ENCODE results near the gene SBK1.
A peak's percentile ranks its signal among the peaks of the same experiment; 100 is the strongest.
"Not testable (repeated sequence)": the region's sequence is repeated elsewhere in the genome, so short reads cannot be mapped to it uniquely, and the experiment has no call there.

The SBK1 gene

DNA sequence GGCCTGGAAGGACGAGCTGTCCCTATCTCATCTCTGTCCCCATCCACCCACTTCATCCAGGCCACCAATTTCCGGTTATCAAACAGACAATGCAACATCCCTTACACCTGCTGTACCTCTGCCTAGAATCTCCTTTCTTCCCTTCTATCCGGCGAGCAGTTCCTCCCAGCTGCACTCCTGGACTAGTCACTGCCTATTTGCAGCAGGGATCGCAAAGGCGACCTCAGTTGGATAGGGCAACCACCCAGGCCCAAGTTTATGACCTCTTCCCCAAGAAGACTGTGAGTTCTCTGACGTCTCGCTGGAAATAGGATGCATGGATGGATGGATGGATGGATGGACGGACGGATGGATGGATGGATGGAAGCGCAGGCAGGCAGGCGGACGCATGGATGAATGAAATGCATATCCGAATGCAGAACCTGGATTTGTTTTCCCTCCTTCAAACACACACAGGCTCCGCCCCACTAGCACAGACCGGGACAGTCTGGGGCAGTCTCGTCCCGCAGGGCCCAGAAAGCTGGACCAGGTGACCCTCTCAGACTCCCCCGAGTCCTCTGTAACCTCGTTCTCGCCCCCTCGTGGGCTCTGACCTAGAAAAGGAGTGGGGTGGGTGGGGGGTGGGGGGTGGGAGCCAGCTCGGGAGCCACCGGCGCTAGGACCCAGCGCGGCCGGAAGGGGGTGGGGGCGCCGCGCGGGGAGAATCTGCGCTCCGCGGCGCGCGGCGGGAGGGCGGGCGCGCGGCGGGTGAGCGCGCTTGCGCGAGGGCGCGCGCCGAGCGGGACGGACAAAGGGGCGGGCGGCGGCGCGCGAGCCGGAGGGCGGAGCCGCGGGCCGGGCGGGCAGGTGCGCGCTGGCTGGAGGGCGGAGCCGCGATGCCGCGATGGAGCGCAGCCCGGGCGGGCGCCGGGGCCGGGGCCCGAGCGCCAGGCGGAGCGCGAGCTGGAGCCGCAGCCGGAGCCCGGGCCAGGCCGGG lies at the start of gene SBK1:
TSS of gene SBK1 (plus strand) at position 875 of the 976 bp plus-strand sequence. CDS start 24,867 bp downstream, outside the sequence.
- in situ Hi-C loops (cut with HindIII; ENCODE audit: low pct_ligation_motif_present, low sequenced_read_pairs): no loop called here
- Histone ChIP-seq H3K27ac (no peak within 1 kb of the TSS), H3K27me3 (replicated peaks) (peaks cover 22% of the 10 kb centered on the region), H3K4me3 (ENCODE audit: low read depth, low read length) (peak within 1 kb of the TSS; percentile 56), H3K36me3 (replicated peaks) (no peaks in the 10 kb centered on the region)
- peak; percentile 11 for DNase-seq
- TF ChIP-seq, protein P1, sequence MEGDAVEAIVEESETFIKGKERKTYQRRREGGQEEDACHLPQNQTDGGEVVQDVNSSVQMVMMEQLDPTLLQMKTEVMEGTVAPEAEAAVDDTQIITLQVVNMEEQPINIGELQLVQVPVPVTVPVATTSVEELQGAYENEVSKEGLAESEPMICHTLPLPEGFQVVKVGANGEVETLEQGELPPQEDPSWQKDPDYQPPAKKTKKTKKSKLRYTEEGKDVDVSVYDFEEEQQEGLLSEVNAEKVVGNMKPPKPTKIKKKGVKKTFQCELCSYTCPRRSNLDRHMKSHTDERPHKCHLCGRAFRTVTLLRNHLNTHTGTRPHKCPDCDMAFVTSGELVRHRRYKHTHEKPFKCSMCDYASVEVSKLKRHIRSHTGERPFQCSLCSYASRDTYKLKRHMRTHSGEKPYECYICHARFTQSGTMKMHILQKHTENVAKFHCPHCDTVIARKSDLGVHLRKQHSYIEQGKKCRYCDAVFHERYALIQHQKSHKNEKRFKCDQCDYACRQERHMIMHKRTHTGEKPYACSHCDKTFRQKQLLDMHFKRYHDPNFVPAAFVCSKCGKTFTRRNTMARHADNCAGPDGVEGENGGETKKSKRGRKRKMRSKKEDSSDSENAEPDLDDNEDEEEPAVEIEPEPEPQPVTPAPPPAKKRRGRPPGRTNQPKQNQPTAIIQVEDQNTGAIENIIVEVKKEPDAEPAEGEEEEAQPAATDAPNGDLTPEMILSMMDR (IDR thresholded peaks at IDR 0.05; ENCODE audit: low read depth, low read length, missing control alignments): no peak

DNA sequence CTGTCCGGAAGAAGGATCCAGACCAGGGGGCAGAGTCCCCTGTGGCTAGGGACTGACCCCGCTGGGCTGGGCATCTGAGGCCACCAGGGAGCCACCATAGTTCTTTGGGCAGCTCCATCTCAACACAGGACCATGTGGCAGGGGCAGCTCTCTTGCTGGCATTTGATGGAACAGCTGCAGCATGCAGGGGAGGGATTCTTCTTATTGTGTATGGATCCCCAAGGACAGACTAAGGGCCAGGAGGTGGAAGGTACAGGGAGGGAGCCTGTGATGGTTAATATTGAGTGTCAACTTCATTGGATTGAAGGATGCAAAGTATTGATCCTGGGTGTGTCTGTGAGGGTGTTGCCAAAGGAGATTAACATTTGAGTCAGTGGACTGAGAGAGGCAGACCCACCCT lies 42.8 kb upstream of the SBK1 start:
- DNase-seq; H3K27me3 ChIP-seq (replicated peaks); H3K4me3 ChIP-seq (ENCODE audit: low read depth, low read length); H3K36me3 ChIP-seq (replicated peaks); in situ Hi-C loops (cut with HindIII; ENCODE audit: low pct_ligation_motif_present, low sequenced_read_pairs); H3K27ac ChIP-seq: not testable (repeated sequence)

DNA sequence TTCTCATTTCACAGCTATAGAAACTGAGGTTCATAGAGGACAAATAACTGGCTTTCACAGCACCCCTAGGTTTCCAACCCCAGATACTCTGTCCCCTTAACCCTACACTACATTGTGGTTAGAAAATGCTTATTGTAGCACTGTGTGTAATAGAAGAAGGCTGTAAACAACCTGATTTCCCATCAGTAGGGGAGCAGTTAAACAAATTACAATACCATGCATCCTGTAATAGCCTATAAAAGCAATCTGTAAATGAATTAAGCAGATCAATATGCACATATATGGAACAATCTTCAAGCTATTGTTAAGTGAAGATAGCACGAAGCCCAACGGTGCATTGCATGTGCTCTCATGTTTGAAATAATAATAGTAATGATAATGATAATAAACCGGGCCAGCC lies 41.3 kb upstream of the SBK1 start:
- TF ChIP-seq, protein P1 (IDR thresholded peaks at IDR 0.05; ENCODE audit: low read depth, low read length, missing control alignments): no peak
- Histone ChIP-seq H3K4me3 (ENCODE audit: low read depth, low read length) (no peak overlapping the region), H3K27ac (no peak overlapping the region), H3K36me3 (replicated peaks) (no peaks in the 10 kb centered on the region), H3K27me3 (replicated peaks) (no peaks in the 10 kb centered on the region)
- in situ Hi-C loops (cut with HindIII; ENCODE audit: low pct_ligation_motif_present, low sequenced_read_pairs): no loop called here
- no peak for DNase-seq

DNA sequence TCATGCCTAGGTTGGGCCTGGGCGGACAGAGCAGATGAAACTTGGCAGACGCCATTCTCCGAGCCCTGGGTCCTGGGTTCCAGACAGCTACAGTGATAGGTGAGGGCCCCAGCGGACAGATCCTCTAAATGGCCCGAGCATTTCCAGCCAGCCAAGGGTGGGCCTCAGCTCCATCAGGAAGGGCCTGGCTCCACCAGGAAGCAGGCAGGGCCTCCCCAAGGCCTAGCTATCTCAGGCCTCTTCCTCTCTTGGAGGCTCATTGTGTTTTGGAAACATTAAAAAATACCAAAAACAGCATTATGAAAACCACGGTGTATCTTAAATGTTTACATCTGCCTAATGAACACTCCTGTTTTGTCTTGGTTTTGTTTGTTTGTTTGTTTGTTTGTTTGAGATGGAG lies 38.2 kb upstream of the SBK1 start:
- DNase-seq: no peak
- no peak overlapping the region for H3K27ac ChIP-seq
- peaks cover 12% of the 10 kb centered on the region for H3K27me3 ChIP-seq (replicated peaks)
- H3K36me3 ChIP-seq (replicated peaks): no peaks in the 10 kb centered on the region
- H3K4me3 ChIP-seq (ENCODE audit: low read depth, low read length): no peak overlapping the region
- TF ChIP-seq, protein P1 (IDR thresholded peaks at IDR 0.05; ENCODE audit: low read depth, low read length, missing control alignments): no peak
- in situ Hi-C loops (cut with HindIII; ENCODE audit: low pct_ligation_motif_present, low sequenced_read_pairs): no loop called here

DNA sequence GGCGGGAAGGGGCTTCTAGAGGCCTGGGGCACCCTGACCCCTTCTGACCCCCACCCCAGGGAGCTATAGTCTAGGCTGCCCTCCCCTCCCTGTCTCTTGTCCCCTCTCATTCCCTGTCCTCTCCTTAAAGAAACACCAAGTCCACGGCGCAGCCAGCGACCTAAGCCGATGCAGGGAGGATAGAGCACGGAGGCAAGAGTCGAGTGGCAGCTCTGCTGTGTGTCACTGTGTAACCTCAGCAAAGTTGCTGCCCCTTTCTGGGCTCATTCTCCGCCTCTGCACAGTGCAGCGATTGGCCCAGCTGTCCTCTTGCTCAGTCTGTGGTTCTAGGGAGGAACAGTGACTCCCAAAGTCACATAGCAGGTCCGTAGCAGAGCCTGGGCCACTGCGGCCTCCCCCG lies 36.5 kb upstream of the SBK1 start:
- H3K27me3 ChIP-seq (replicated peaks): peaks cover 22% of the 10 kb centered on the region
- no peak overlapping the region for H3K27ac ChIP-seq
- TF ChIP-seq, protein P1 (IDR thresholded peaks at IDR 0.05; ENCODE audit: low read depth, low read length, missing control alignments): no peak
- no peak overlapping the region for H3K4me3 ChIP-seq (ENCODE audit: low read depth, low read length)
- in situ Hi-C loops (cut with HindIII; ENCODE audit: low pct_ligation_motif_present, low sequenced_read_pairs): no loop called here
- H3K36me3 ChIP-seq (replicated peaks): no peaks in the 10 kb centered on the region
- no peak for DNase-seq

DNA sequence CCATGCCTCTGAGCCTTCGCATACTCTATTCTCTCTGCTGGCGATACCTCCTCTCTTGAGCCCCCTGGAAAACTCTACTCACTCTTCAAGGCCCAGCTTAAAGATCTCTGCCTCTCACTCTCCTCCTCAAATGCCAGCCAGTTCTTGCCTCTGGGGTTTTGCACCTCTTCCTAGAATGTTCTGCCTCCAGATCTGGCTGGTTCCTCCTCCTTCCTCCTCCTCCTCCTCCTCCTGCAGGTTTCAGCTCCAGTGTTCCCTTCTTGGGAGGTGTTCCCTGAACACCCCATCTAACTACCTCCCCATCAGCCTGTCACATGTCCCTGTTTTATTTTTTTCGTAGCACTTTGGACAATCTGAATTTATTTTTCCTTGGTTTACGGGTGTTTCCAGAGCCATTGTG lies 35.1 kb upstream of the SBK1 start:
- H3K4me3 ChIP-seq (ENCODE audit: low read depth, low read length): no peak overlapping the region
- H3K27me3 ChIP-seq (replicated peaks): peaks cover 22% of the 10 kb centered on the region
- no peaks in the 10 kb centered on the region for H3K36me3 ChIP-seq (replicated peaks)
- H3K27ac ChIP-seq: no peak overlapping the region
- in situ Hi-C loops (cut with HindIII; ENCODE audit: low pct_ligation_motif_present, low sequenced_read_pairs): no loop called here
- TF ChIP-seq, protein P1 (IDR thresholded peaks at IDR 0.05; ENCODE audit: low read depth, low read length, missing control alignments): no peak
- DNase-seq: no peak
